Right lobe of liver (tissue), 6 donors: ENCODE results near the gene NPLOC4. TPM values are rescaled to one million over a fixed set of nuclear protein-coding genes. Genes with fewer than 3 reads are reported as not detected.

ENCODE experiments used
- ATAC-seq, 4 donors: fragments of 200-7000 bp; cut with Tn5 transposase; one replicate each; pipeline ENCODE4 v1.9.1; 2020; ENCODE audit warnings: mild to moderate bottlenecking in 4 of 4, moderate library complexity in 4 of 4
- DNase-seq, 3 donors: peaks; one replicate each; pipeline ENCODE4 v3.0.0-alpha.2; 2020
- H3K27ac ChIP-seq, 3 donors: fragments of 200-600 bp; one replicate each; pipeline ENCODE4 v1.8.0; 2022
- H3K27me3 ChIP-seq, 2 donors: fragments of 200-600 bp; one replicate each; pipeline ENCODE4 v1.8.0; 2022
- H3K36me3 ChIP-seq, 4 donors: fragments of 200-600 bp; sonication (generic) in 1 of 4; one replicate each; pipeline versions ENCODE4 v1.5.1 to v1.8.0; 2017 to 2022; ENCODE audit warnings: control low read depth in 1 of 4
- H3K4me1 ChIP-seq, 4 donors: fragments of 200-600 bp; sonication (generic) in 1 of 4; one replicate each; pipeline versions ENCODE4 v1.5.1 to v1.8.0; 2017 to 2022; ENCODE audit warnings: control low read depth in 1 of 4
- H3K4me3 ChIP-seq, 3 donors: fragments of 200-600 bp; one replicate each; pipeline ENCODE4 v1.8.0; 2022
- H3K9me3 ChIP-seq, 4 donors: fragments of 200-600 bp; sonication (generic) in 1 of 4; one replicate each; pipeline versions ENCODE4 v1.5.1 to v1.8.0; 2017 to 2022; ENCODE audit warnings: control low read depth in 1 of 4
- POLR2A ChIP-seq: fragments of 450-650 bp; IDR thresholded peaks from one replicate; pipeline ENCODE4 v1.6.1; 2017; ENCODE audit warnings: antibody characterized with exemption, mild to moderate bottlenecking
- WGBS: methylation state at CpG from one replicate; pipeline ENCODE4 v1.1.6; 2018; ENCODE audit warnings: low coverage, low lambda C conversion rate; ENCODE audit not compliant: insufficient coverage; ENCODE audit errors: missing lambda C conversion rate; 5-methylcytosine and 5-hydroxymethylcytosine counted together
- intact Hi-C, 2 donors: fragments of 100-400 bp; cut with DNase I; formaldehyde crosslinking; loops; one replicate each; pipeline versions ENCODE4 v1.11.2 to v1.14.1; 2022
- total RNA-seq, 6 experiments: library from RNA; depleted of rRNA in 2 of 6; stranded (reverse); fragments of >200 nt in 2 of 6; fragmentation: NEBNext Ultra II Directional in 3 of 6; extraction: Animal tissue kit (Norgen Biotek cat#: 25700) in 3 of 6; gene quantifications; one replicate each; pipeline versions ENCODE4 v1.1.0 to v1.2.4, GENCODE V29; 2016 to 2023
- TF ChIP-seq, protein P1 (sequence below), 4 donors: fragments of 200-600 bp in 3 of 4; fragments of 450-650 bp in 1 of 4; IDR thresholded peaks; one replicate each; pipeline versions ENCODE4 v1.5.1 to v1.8.0; 2016 to 2022; ENCODE audit warnings: antibody characterized with exemption in 4 of 4, mild to moderate bottlenecking in 2 of 4
- donor health status: DM: no; HTN: yes; CAD: no.
- donor health status: DM: no; HTN: no; CAD: no.
- donor health status: DM: no; HTN: no; CAD: no.
- donor health status: DM: no; HTN: yes; CAD: no.
- donor health status: DM: no; HTN: yes; CAD: no.

Gene NPLOC4
- total RNA-seq, 6 experiments from 2014 or later: 46.5 to 63.2 (median 55.8) TPM

DNA sequence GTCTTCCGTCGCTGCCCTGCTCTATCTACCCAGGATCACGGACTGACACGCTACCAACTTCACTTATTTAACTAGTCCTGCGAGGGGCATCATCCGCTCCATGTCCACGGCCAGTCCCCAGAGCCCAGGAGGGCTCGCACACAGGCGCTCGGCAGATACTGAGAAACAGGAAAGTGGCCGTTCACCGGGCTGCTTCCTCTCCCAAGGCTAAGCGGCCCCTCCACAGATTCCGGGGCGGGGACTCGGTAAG is 29.1 kb upstream of the NPLOC4 start:
- Histone ChIP-seq H3K4me3 (peak overlapping the region; percentile 98), H3K27me3 (no peaks in the 10 kb centered on the region), H3K27ac (peak overlapping the region; percentile 55 to 86 (median 71)), H3K36me3 (peaks cover 0 to 20% (median 4%) of the 10 kb centered on the region in 4 donors), H3K4me1 (peaks cover 0 to 15% (median 3%) of the 10 kb centered on the region in 4 donors), H3K9me3 (no peaks in the 10 kb centered on the region)
- no peak for TF ChIP-seq POLR2A
- TF ChIP-seq, protein P1, sequence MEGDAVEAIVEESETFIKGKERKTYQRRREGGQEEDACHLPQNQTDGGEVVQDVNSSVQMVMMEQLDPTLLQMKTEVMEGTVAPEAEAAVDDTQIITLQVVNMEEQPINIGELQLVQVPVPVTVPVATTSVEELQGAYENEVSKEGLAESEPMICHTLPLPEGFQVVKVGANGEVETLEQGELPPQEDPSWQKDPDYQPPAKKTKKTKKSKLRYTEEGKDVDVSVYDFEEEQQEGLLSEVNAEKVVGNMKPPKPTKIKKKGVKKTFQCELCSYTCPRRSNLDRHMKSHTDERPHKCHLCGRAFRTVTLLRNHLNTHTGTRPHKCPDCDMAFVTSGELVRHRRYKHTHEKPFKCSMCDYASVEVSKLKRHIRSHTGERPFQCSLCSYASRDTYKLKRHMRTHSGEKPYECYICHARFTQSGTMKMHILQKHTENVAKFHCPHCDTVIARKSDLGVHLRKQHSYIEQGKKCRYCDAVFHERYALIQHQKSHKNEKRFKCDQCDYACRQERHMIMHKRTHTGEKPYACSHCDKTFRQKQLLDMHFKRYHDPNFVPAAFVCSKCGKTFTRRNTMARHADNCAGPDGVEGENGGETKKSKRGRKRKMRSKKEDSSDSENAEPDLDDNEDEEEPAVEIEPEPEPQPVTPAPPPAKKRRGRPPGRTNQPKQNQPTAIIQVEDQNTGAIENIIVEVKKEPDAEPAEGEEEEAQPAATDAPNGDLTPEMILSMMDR (IDR thresholded peaks at IDR 0.05): no peak
- WGBS: 0% methylated on average over 16 of the region's 16 CpGs
- ATAC-seq (peak in 3 of 4 donors; percentile 4 to 25 (median 11)), DNase-seq (no peak)
- intact Hi-C loops: no loop called here

GRCh38 chr17:81665205-81666091 is 28.5 kb upstream of the NPLOC4 start:
- TF ChIP-seq, protein P1 (IDR thresholded peaks at IDR 0.05): no peak
- no peak for TF ChIP-seq POLR2A
- H3K4me3 ChIP-seq: peak overlapping the region; percentile 98
- peaks cover 0 to 15% (median 3%) of the 10 kb centered on the region in 4 donors for H3K4me1 ChIP-seq
- no peaks in the 10 kb centered on the region for H3K9me3 ChIP-seq
- WGBS: 24% methylated on average over 11 of the region's 30 CpGs
- ATAC-seq (peak in 2 of 4 donors; percentile 7 to 9), DNase-seq (no peak)
- peaks cover 0 to 18% (median 1%) of the 10 kb centered on the region in 4 donors for H3K36me3 ChIP-seq
- no peaks in the 10 kb centered on the region for H3K27me3 ChIP-seq
- intact Hi-C loops: no loop called here
- peak overlapping the region in 2 of 3 donors; percentile 71 to 86 for H3K27ac ChIP-seq

- ATAC-seq: no peak
- TF ChIP-seq, protein P1 (IDR thresholded peaks at IDR 0.05): no peak
- no peak for TF ChIP-seq POLR2A
- no CpG with 5 or more reads among the region's 7 CpGs for WGBS
- Histone ChIP-seq H3K4me3 (no peak overlapping the region), H3K36me3 (peaks cover 0 to 10% (median 0%) of the 10 kb centered on the region in 4 donors), H3K9me3 (no peaks in the 10 kb centered on the region), H3K4me1 (peaks cover 0 to 15% (median 3%) of the 10 kb centered on the region in 4 donors), H3K27me3 (no peaks in the 10 kb centered on the region), H3K27ac (no peak overlapping the region)
- intact Hi-C loops: no loop called here
- no peak for DNase-seq
Observed at GRCh38 chr17:81664051-81664470, 27.1 kb upstream of the NPLOC4 start.

- DNase-seq: no peak
- intact Hi-C loops: no loop called here
- no peak for ATAC-seq
- no peak overlapping the region for H3K4me3 ChIP-seq
- TF ChIP-seq, protein P1 (IDR thresholded peaks at IDR 0.05): no peak
- TF ChIP-seq POLR2A: no peak
- H3K9me3 ChIP-seq: no peaks in the 10 kb centered on the region
- H3K27ac ChIP-seq: no peak overlapping the region
- peaks cover 0 to 7% (median 3%) of the 10 kb centered on the region in 4 donors for H3K4me1 ChIP-seq
- no peaks in the 10 kb centered on the region for H3K27me3 ChIP-seq
- 94% methylated on average over 4 of the region's 4 CpGs for WGBS
- peaks cover 0 to 5% (median 0%) of the 10 kb centered on the region in 4 donors for H3K36me3 ChIP-seq
Observed at GRCh38 chr17:81662002-81662401, 25.1 kb upstream of the NPLOC4 start.
